Thoracic aorta (tissue), 2 donors: Measurements from ENCODE around the gene KRTAP9-3. TPM values are rescaled to one million over a fixed set of nuclear protein-coding genes. Genes with fewer than 3 reads are reported as not detected.

Experiments used
- ATAC-seq: fragments of 150-250 bp; one replicate; pipeline ENCODE4 v1.8.0; 2017; ENCODE audit warnings: low read depth; ENCODE audit not compliant: insufficient number of reproducible peaks, low FRiP score
- DNase-seq: peaks from one replicate; pipeline ENCODE4 v3.0.0-alpha.2; 2020; ENCODE audit warnings: low spot score
- H3K27ac ChIP-seq, 2 donors: fragments of 200-600 bp; sonication (generic); 1 replicate in 1 of 2; 2 replicates in 1 of 2; pipeline ENCODE4 v1.5.1; 2016; ENCODE audit warnings: mild to moderate bottlenecking in 2 of 2, moderate library complexity in 2 of 2
- H3K27me3 ChIP-seq: fragments of 200-600 bp; sonication (generic); replicated peaks from 2 replicates; pipeline ENCODE4 v1.6.0; 2016; ENCODE audit warnings: mild to moderate bottlenecking; ENCODE audit not compliant: insufficient read depth
- H3K36me3 ChIP-seq: fragments of 200-600 bp; sonication (generic); one replicate; pipeline ENCODE4 v1.5.1; 2016
- H3K4me1 ChIP-seq, 2 donors: fragments of 200-600 bp; sonication (generic); 1 replicate in 1 of 2; 2 replicates in 1 of 2; pipeline versions ENCODE4 v1.5.1 to v1.6.0; 2016; ENCODE audit warnings: low read depth in 2 of 2, mild to moderate bottlenecking in 1 of 2; ENCODE audit not compliant: control insufficient read depth in 1 of 2
- H3K4me3 ChIP-seq: fragments of 200-600 bp; sonication (generic); 2 replicates; pipeline ENCODE4 v1.5.1; 2016; ENCODE audit warnings: mild to moderate bottlenecking
- H3K9me3 ChIP-seq: fragments of 200-600 bp; sonication (generic); 2 replicates; pipeline ENCODE4 v1.5.1; 2016
- total RNA-seq, 2 donors: library from RNA; depleted of rRNA; stranded (reverse); fragments of >200 nt; gene quantifications; one replicate each; pipeline versions ENCODE4 v1.1.0 to v1.2.3, GENCODE V29; 2016
- TF ChIP-seq, protein P1 (sequence below): fragments of 200-600 bp; sonication (generic); IDR thresholded peaks from one replicate; pipeline ENCODE4 v1.5.1; 2019; ENCODE audit warnings: antibody characterized with exemption

KRTAP9-3 gene
- total RNA-seq, 2 donors from 2014 or later, result not detected

DNA sequence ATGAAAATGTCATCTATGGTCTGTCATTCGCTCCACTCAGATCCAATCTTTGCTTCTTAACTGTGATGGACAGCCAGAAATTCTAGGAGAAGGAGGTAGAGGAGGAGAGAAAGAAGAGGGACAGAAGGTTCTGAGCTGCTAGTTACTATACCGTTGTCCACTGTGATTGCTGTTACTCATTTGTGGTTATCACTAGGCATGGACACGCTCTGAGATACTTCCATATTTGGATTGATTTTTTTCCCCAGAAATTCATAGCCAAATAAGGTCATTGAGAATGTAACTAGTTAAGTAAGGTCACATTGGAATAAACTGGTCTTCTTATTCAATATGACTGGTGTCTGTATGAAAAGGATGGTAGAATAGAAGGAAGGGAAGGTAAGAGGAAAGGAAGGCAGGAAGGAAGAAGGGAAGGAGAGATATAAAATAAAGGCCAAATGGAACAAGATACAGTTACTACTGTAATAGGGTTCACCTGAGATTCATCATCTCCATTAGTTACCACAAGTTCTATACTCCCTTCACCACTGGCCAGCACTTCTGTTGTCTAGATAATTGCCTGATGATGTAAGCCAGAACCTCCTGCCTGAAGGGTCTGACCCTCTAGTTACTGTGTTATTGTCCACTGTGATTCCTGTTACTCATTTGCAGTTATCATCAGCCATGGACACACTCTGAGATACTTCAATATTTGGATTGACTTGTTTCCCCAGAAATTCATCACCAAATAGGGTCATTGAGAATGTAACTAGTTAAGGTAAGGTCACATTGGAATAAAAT is 46.1 kb downstream of the KRTAP9-3 start:
- Histone ChIP-seq H3K27ac (no peak overlapping the region), H3K4me3 (no peak overlapping the region), H3K36me3 (no peaks in the 10 kb centered on the region), H3K4me1 (no peaks in the 10 kb centered on the region), H3K27me3 (no peaks in the 10 kb centered on the region), H3K9me3 (no peaks in the 10 kb centered on the region)
- ATAC-seq (no peak), DNase-seq (no peak)
- TF ChIP-seq, protein P1, sequence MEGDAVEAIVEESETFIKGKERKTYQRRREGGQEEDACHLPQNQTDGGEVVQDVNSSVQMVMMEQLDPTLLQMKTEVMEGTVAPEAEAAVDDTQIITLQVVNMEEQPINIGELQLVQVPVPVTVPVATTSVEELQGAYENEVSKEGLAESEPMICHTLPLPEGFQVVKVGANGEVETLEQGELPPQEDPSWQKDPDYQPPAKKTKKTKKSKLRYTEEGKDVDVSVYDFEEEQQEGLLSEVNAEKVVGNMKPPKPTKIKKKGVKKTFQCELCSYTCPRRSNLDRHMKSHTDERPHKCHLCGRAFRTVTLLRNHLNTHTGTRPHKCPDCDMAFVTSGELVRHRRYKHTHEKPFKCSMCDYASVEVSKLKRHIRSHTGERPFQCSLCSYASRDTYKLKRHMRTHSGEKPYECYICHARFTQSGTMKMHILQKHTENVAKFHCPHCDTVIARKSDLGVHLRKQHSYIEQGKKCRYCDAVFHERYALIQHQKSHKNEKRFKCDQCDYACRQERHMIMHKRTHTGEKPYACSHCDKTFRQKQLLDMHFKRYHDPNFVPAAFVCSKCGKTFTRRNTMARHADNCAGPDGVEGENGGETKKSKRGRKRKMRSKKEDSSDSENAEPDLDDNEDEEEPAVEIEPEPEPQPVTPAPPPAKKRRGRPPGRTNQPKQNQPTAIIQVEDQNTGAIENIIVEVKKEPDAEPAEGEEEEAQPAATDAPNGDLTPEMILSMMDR, result no peak

Other genes with a start within 250 kb of the KRTAP9-3 start
- gene KRT40, start 248.1 kb upstream of the KRTAP9-3 start, total RNA-seq, result not detected
- not detected for gene KRTAP3-3, start 238.3 kb upstream of the KRTAP9-3 start, total RNA-seq
- gene KRTAP3-2, start 232.5 kb upstream of the KRTAP9-3 start, total RNA-seq, result not detected
- not detected for gene KRTAP3-1, start 223.3 kb upstream of the KRTAP9-3 start, total RNA-seq
- not detected for gene KRTAP1-5, start 205.2 kb upstream of the KRTAP9-3 start, total RNA-seq
- gene KRTAP1-4, start 202.3 kb upstream of the KRTAP9-3 start, total RNA-seq, result not detected
- not detected for gene KRTAP1-3, start 197.6 kb upstream of the KRTAP9-3 start, total RNA-seq
- not detected for gene KRTAP1-1, start 191.0 kb upstream of the KRTAP9-3 start, total RNA-seq
- not detected for gene KRTAP2-1, start 185.1 kb upstream of the KRTAP9-3 start, total RNA-seq
- not detected for gene KRTAP2-2, start 177.2 kb upstream of the KRTAP9-3 start, total RNA-seq
- not detected for gene KRTAP2-3, start 172.3 kb upstream of the KRTAP9-3 start, total RNA-seq
- gene KRTAP2-4, start 166.6 kb upstream of the KRTAP9-3 start, total RNA-seq, result not detected
- gene KRTAP4-7, start 148.3 kb upstream of the KRTAP9-3 start, total RNA-seq, result not detected
- not detected for gene KRTAP4-8, start 134.3 kb upstream of the KRTAP9-3 start, total RNA-seq
- gene KRTAP4-16, start 130.2 kb upstream of the KRTAP9-3 start, total RNA-seq, result not detected
- not detected for gene KRTAP4-9, start 127.1 kb upstream of the KRTAP9-3 start, total RNA-seq
- gene KRTAP4-11, start 114.1 kb upstream of the KRTAP9-3 start, total RNA-seq, result not detected
- not detected for gene KRTAP4-12, start 108.3 kb upstream of the KRTAP9-3 start, total RNA-seq
- gene KRTAP4-6, start 91.9 kb upstream of the KRTAP9-3 start, total RNA-seq, result not detected
- not detected for gene KRTAP4-5, start 82.6 kb upstream of the KRTAP9-3 start, total RNA-seq
- gene KRTAP4-4, start 71.7 kb upstream of the KRTAP9-3 start, total RNA-seq, result not detected
- not detected for gene KRTAP4-3, start 64.2 kb upstream of the KRTAP9-3 start, total RNA-seq
- gene KRTAP4-2, start 54.2 kb upstream of the KRTAP9-3 start, total RNA-seq, result not detected
- gene KRTAP4-1, start 47.5 kb upstream of the KRTAP9-3 start, total RNA-seq, result not detected
- not detected for gene KRTAP9-1, start 42.6 kb upstream of the KRTAP9-3 start, total RNA-seq
- gene KRTAP9-2, start 5.8 kb upstream of the KRTAP9-3 start, total RNA-seq, result not detected
- gene KRTAP9-8, start 5.5 kb downstream of the KRTAP9-3 start, total RNA-seq, result not detected
- gene KRTAP9-4, start 17.2 kb downstream of the KRTAP9-3 start, total RNA-seq, result not detected
- gene KRTAP9-9, start 22.9 kb downstream of the KRTAP9-3 start, total RNA-seq, result not detected
- not detected for gene KRTAP9-6, start 32.9 kb downstream of the KRTAP9-3 start, total RNA-seq
- gene KRTAP9-7, start 43.2 kb downstream of the KRTAP9-3 start, total RNA-seq, result not detected
- not detected for gene KRTAP29-1, start 70.4 kb downstream of the KRTAP9-3 start, total RNA-seq
- not detected for gene KRTAP16-1, start 76.9 kb downstream of the KRTAP9-3 start, total RNA-seq
- gene KRTAP17-1, start 83.3 kb downstream of the KRTAP9-3 start, total RNA-seq, result not detected
- not detected for gene KRT33A, start 118.4 kb downstream of the KRTAP9-3 start, total RNA-seq
- gene KRT33B, start 137.4 kb downstream of the KRTAP9-3 start, total RNA-seq, result not detected
- gene KRT34, start 149.9 kb downstream of the KRTAP9-3 start, total RNA-seq, result not detected
- gene KRT31, start 165.2 kb downstream of the KRTAP9-3 start, total RNA-seq, result not detected
- gene KRT37, start 192.1 kb downstream of the KRTAP9-3 start, total RNA-seq, result not detected
- not detected for gene KRT38, start 208.5 kb downstream of the KRTAP9-3 start, total RNA-seq
- gene KRT32, start 234.9 kb downstream of the KRTAP9-3 start, total RNA-seq, result not detected
- not detected for gene KRT35, start 248.7 kb downstream of the KRTAP9-3 start, total RNA-seq